CD4-positive, CD25-positive, alpha-beta regulatory T cell (primary cell): ENCODE measurements around the gene CAMK1D. TPM values are rescaled to one million over a fixed set of nuclear protein-coding genes. Genes with fewer than 3 reads are reported as not detected.

Experiments used
- ATAC-seq, 2 donors: fragments of 150-1000 bp; cut with Tn5 transposase; one replicate each; pipeline ENCODE4 v1.10.0; 2021; ENCODE audit warnings: low read depth in 2 of 2, moderate number of reproducible peaks in 2 of 2, moderate library complexity in 1 of 2
- DNase-seq, 3 donors: peaks; one replicate each; pipeline versions ENCODE4 v3.0.0 to v3.0.0-alpha.2; 2012 to 2022; ENCODE audit warnings: mixed read lengths in 1 of 3
- H3K27ac ChIP-seq: one replicate; pipeline ENCODE4 v1.7.0; 2013; ENCODE audit warnings: mild to moderate bottlenecking, low read length; ENCODE audit not compliant: insufficient read depth, poor library complexity, severe bottlenecking
- H3K27me3 ChIP-seq: one replicate; pipeline ENCODE4 v1.7.0; 2013; ENCODE audit warnings: low read length; ENCODE audit not compliant: control insufficient read depth, insufficient read depth
- H3K36me3 ChIP-seq: one replicate; pipeline ENCODE4 v1.7.0; 2013; ENCODE audit warnings: mild to moderate bottlenecking, low read length, moderate library complexity; ENCODE audit not compliant: control insufficient read depth, insufficient read depth
- H3K4me1 ChIP-seq: 2 replicates; pipeline ENCODE4 v1.7.0; 2013; ENCODE audit warnings: mild to moderate bottlenecking, low read length; ENCODE audit not compliant: insufficient read depth, control insufficient read depth, poor library complexity, severe bottlenecking
- H3K4me3 ChIP-seq: one replicate; pipeline ENCODE4 v1.7.0; 2013; ENCODE audit warnings: low read depth, mild to moderate bottlenecking, low read length, moderate library complexity
- H3K9me3 ChIP-seq, 2 experiments: 1 replicate in 1 of 2; 2 replicates in 1 of 2; pipeline ENCODE4 v1.7.0; 2013; ENCODE audit warnings: low read length in 2 of 2, mild to moderate bottlenecking in 1 of 2, moderate library complexity in 1 of 2; ENCODE audit not compliant: control insufficient read depth in 2 of 2
- H3K27ac Mint-ChIP-seq, 3 donors: one replicate each; pipeline ENCODE4 v1.8.0; 2020 to 2022; ENCODE audit warnings: mild to moderate bottlenecking in 3 of 3, mixed read lengths in 3 of 3, moderate library complexity in 2 of 3
- H3K27me3 Mint-ChIP-seq: one replicate; pipeline ENCODE4 v1.8.0; 2022; ENCODE audit warnings: mild to moderate bottlenecking, mixed read lengths
- H3K36me3 Mint-ChIP-seq: one replicate; pipeline ENCODE4 v1.8.0; 2020; ENCODE audit warnings: mixed read lengths
- H3K4me1 Mint-ChIP-seq, 4 donors: one replicate each; pipeline ENCODE4 v1.8.0; 2020 to 2022; ENCODE audit warnings: mixed read lengths in 4 of 4, mild to moderate bottlenecking in 1 of 4
- H3K4me3 Mint-ChIP-seq, 4 donors: one replicate each; pipeline ENCODE4 v1.8.0; 2020 to 2022; ENCODE audit warnings: mild to moderate bottlenecking in 4 of 4, mixed read lengths in 4 of 4, moderate library complexity in 3 of 4
- H3K9me3 Mint-ChIP-seq, 7 donors: one replicate each; pipeline ENCODE4 v1.8.0; 2020 to 2022; ENCODE audit warnings: mixed read lengths in 7 of 7, mild to moderate bottlenecking in 3 of 7, moderate library complexity in 2 of 7
- polyA plus RNA-seq, 4 donors: library from polyadenylated mRNA; unstranded; fragments of 300-500 nt; fragmentation: Illumina TruSeq; gene quantifications; one replicate each; pipeline ENCODE4 v1.2.3, GENCODE V29; 2021
- total RNA-seq: library from RNA; stranded (reverse); gene quantifications from one replicate; pipeline ENCODE4 v1.2.3, GENCODE V29; 2022

Gene CAMK1D
- total and polyA plus RNA-seq, 5 donors from 2014 or later, result 4.4 to 25.3 (median 5.2) TPM

DNA sequence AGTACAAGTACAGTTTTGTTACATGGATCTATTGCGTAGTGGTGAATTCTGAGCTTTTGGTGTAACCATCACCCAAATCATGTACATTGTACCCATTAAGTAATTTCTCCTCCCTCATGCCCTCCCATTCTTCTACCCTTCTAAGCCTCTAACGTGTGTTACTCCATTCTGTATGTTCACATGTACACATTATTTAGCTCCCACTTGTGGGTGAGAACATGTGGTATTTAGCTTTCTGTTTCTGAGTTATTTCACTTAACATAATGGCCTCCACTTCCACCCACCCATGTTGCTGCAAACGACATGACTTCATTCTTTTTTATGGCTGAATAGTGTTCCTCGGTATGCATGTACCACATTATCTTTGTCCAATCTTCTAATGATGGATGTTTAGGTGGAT is 251.3 kb downstream of the CAMK1D start:
- H3K27ac ChIP-seq, result no peak overlapping the region
- H3K36me3 ChIP-seq, result peaks cover 2% of the 10 kb centered on the region
- no peaks in the 10 kb centered on the region for H3K27me3 ChIP-seq
- H3K4me1 ChIP-seq, result peaks cover 6% of the 10 kb centered on the region
- no peaks in the 10 kb centered on the region for H3K9me3 ChIP-seq
- H3K27me3 Mint-ChIP-seq, result no peaks in the 10 kb centered on the region
- H3K27ac Mint-ChIP-seq, result peak overlapping the region in 1 of 3 donors; percentile 27
- no peak for DNase-seq
- H3K4me3 ChIP-seq, result no peak overlapping the region
- peaks cover 16% of the 10 kb centered on the region for H3K36me3 Mint-ChIP-seq
- H3K4me3 Mint-ChIP-seq, result no peak overlapping the region
- peaks cover 0 to 6% (median 0%) of the 10 kb centered on the region in 7 donors for H3K9me3 Mint-ChIP-seq
- no peak for ATAC-seq
- peaks cover 0 to 34% (median 12%) of the 10 kb centered on the region in 4 donors for H3K4me1 Mint-ChIP-seq

DNA sequence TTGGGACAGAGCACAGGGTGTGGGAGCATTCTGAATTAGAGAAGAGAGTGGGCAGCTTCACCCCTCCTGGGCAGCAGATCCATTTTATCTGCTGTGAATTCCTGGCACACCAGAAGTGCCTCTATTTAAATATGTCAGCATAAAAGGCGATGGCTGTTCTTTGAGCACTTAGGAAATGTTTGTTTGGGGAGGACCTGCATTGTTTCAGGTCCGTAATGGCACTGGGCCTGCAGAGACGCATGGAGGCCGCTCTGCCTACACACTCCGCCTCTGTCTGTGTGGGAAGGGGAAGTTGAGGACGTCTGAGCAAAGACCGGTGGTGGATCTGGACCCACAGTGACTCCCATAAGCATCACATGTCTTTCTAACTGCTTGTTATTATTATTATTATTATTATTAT is 253.2 kb downstream of the CAMK1D start:
- no peak for ATAC-seq
- Histone ChIP-seq H3K9me3 (no peaks in the 10 kb centered on the region), H3K4me1 (peaks cover 14% of the 10 kb centered on the region), H3K4me3 (no peak overlapping the region), H3K27me3 (no peaks in the 10 kb centered on the region), H3K27ac (no peak overlapping the region), H3K36me3 (peaks cover 2% of the 10 kb centered on the region)
- H3K27me3 Mint-ChIP-seq, result peaks cover 5% of the 10 kb centered on the region
- H3K36me3 Mint-ChIP-seq, result peaks cover 15% of the 10 kb centered on the region
- peaks cover 0 to 2% (median 0%) of the 10 kb centered on the region in 7 donors for H3K9me3 Mint-ChIP-seq
- peaks cover 0 to 36% (median 14%) of the 10 kb centered on the region in 4 donors for H3K4me1 Mint-ChIP-seq
- H3K27ac Mint-ChIP-seq, result peak overlapping the region in 2 of 3 donors; percentile 55 to 80
- no peak for DNase-seq
- H3K4me3 Mint-ChIP-seq, result no peak overlapping the region

DNA sequence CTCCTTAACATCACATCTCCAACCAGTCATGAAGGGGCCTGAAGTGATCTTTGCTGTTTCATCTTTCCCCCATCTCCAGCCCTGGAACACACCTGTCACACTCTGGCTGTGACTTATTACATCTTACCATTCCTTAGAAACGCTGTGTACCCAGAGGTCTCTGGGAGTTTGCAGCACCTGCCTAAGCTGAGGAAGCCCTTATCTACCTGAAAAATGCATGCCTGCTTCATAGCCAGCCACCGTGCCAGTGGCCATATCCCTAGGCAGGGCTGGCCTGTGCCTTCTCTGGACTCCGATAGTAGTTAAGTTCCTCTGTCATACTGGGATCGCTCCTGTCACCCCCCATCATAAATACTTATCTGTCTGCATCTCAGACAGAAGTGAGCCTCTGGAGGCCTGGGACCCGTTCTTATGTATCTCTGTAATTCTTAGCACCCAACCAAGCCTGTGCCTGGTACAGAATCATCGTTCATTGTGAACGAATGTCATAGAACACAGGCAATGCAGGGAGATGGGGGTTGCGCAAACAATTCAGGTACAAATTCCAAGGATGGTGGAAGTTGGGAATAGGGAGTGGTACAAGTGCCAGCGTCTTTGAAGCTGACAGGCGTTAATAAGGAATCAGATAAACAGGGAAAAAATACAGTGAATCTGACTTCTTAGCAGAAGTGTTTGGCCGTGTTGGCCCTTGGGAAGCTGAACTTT is 254.6 kb downstream of the CAMK1D start:
- ATAC-seq, result no peak
- peak overlapping the region in 2 of 3 donors; percentile 18 to 26 for H3K27ac Mint-ChIP-seq
- H3K27me3 Mint-ChIP-seq, result peaks cover 5% of the 10 kb centered on the region
- DNase-seq, result no peak
- H3K27ac ChIP-seq, result no peak overlapping the region
- peaks cover 2% of the 10 kb centered on the region for H3K36me3 ChIP-seq
- no peaks in the 10 kb centered on the region for H3K9me3 ChIP-seq
- H3K4me1 ChIP-seq, result peaks cover 14% of the 10 kb centered on the region
- peak overlapping the region in 1 of 4 donors; percentile 18 for H3K4me3 Mint-ChIP-seq
- H3K27me3 ChIP-seq, result no peaks in the 10 kb centered on the region
- H3K36me3 Mint-ChIP-seq, result peaks cover 13% of the 10 kb centered on the region
- no peak overlapping the region for H3K4me3 ChIP-seq
- peaks cover 0 to 25% (median 17%) of the 10 kb centered on the region in 4 donors for H3K4me1 Mint-ChIP-seq
- no peaks in the 10 kb centered on the region for H3K9me3 Mint-ChIP-seq

DNA sequence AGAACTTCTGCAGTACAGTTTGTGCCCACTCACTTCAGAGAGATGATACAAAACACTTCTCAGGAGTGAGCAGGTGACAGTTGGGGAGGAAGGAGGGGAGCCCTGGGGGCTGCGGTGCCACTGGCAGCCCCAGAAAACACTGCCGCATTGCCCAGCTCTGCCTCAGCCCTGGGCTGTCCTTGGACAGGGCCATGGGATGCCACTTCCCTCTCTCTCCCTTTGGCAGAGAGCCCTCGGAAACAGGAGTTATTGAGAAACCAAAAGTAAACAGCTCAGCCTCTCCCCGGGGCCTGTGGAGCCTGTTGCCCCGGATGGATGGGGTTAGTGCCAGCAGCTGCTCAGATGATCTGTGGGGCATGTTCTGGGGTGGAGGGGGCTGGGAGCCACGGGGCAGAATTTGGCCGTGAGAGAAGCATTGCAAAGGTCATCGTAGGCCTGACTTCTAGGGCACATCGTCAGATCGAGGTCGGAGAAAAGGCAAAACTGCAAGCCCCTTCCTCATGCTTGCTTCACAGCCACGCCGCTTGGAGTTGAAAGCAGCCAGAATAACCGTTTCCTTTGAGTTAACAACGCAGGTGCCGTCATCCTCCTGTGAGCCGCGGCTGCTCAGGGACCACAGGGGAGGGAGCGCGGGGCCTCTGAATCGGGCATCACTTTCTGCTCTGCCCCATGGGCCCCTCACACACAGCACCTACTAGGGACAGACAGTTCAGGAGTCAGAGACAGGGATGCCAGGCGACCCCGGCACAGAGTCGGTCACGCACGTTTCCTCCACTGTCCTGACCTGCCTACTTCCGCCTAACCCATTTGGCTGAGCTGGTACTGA is 256.4 kb downstream of the CAMK1D start:
- Mint-ChIP-seq H3K9me3 (no peaks in the 10 kb centered on the region), H3K27ac (peak overlapping the region; percentile 94 to 99 (median 97)), H3K4me3 (peak overlapping the region; percentile 62 to 94 (median 86)), H3K4me1 (peaks cover 0 to 27% (median 17%) of the 10 kb centered on the region in 4 donors), H3K36me3 (peaks cover 13% of the 10 kb centered on the region), H3K27me3 (peaks cover 5% of the 10 kb centered on the region)
- Histone ChIP-seq H3K4me3 (peak overlapping the region; percentile 53), H3K27ac (peak overlapping the region; percentile 63), H3K4me1 (peaks cover 14% of the 10 kb centered on the region), H3K27me3 (no peaks in the 10 kb centered on the region), H3K9me3 (no peaks in the 10 kb centered on the region), H3K36me3 (no peaks in the 10 kb centered on the region)
- ATAC-seq, result peak; percentile 81 to 83
- DNase-seq, result peak in 2 of 3 donors; percentile 43 to 84

DNA sequence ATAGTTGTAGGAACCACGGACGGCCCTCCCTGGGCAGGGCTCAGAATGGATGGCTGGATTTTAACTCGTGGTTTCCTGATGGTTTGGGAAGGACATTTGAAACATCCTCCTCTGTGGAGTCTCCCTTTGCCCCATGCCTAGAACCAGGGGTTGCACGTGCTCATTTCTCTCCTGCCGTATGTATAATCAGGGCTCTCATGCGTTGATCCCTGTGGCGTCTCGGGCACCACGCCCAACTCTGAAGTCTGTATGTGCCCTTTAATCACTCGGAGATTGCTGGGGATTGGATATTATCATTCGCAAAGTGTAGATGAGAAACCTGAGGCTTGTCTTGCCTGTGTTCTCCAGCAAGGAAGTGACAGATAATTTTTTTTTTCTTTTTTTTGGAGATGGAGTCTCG is 257.1 kb downstream of the CAMK1D start:
- Mint-ChIP-seq H3K4me3 (peak overlapping the region; percentile 62 to 94 (median 86)), H3K4me1 (peaks cover 0 to 27% (median 17%) of the 10 kb centered on the region in 4 donors), H3K27ac (peak overlapping the region; percentile 52 to 99 (median 97)), H3K27me3 (peaks cover 5% of the 10 kb centered on the region), H3K9me3 (no peaks in the 10 kb centered on the region), H3K36me3 (peaks cover 12% of the 10 kb centered on the region)
- Histone ChIP-seq H3K27me3 (no peaks in the 10 kb centered on the region), H3K9me3 (no peaks in the 10 kb centered on the region), H3K27ac (peak overlapping the region; percentile 63), H3K4me3 (peak overlapping the region; percentile 53), H3K4me1 (peaks cover 14% of the 10 kb centered on the region), H3K36me3 (no peaks in the 10 kb centered on the region)
- ATAC-seq (no peak), DNase-seq (no peak)

DNA sequence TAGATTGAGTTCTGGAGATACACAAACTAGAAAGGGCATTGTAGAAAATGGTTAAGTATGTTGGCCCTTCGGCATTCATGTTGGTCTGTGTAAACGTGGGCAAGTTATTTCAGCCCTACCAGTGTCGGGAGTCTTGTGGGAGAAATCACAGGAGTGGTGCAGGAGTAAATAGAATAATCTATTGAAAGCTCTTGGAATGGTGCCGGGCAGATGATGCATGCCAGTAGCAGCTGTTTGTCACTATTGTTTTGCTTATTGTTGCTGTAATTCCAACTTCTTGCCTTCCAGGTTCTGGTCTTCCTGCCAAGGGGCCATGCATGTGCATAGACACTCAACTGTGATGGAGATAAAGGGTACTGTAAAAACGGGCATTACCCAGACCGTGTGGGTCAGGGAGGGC is 259.4 kb downstream of the CAMK1D start:
- Mint-ChIP-seq H3K27ac (no peak overlapping the region), H3K4me1 (peaks cover 0 to 27% (median 17%) of the 10 kb centered on the region in 4 donors), H3K4me3 (peak overlapping the region in 1 of 4 donors; percentile 4), H3K9me3 (no peaks in the 10 kb centered on the region), H3K27me3 (peaks cover 5% of the 10 kb centered on the region), H3K36me3 (peaks cover 11% of the 10 kb centered on the region)
- H3K9me3 ChIP-seq, result no peaks in the 10 kb centered on the region
- no peaks in the 10 kb centered on the region for H3K36me3 ChIP-seq
- DNase-seq, result no peak
- ATAC-seq, result no peak
- H3K27ac ChIP-seq, result no peak overlapping the region
- no peak overlapping the region for H3K4me3 ChIP-seq
- no peaks in the 10 kb centered on the region for H3K27me3 ChIP-seq
- H3K4me1 ChIP-seq, result peaks cover 14% of the 10 kb centered on the region

DNA sequence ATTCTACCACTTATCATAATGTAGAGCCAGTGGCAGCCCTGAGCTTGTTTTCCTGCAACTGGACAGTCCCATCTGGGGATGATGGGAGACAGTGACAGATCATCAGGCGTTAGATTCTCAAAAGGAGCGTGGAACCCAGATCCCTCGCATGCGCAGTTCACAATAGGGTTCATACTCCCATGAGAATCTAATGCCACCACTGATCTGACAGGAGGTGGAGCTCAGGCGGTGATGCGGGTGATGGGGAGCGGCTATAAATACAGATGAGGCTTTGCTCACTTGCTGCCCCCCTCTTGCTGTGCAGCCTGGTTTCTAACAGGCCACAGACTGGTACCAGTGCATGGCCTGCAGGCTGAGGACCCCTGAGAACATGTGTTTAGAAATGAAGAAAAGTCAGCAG is 260.1 kb downstream of the CAMK1D start:
- Mint-ChIP-seq H3K4me1 (peaks cover 0 to 26% (median 17%) of the 10 kb centered on the region in 4 donors), H3K27ac (no peak overlapping the region), H3K4me3 (no peak overlapping the region), H3K27me3 (peaks cover 5% of the 10 kb centered on the region), H3K9me3 (no peaks in the 10 kb centered on the region), H3K36me3 (peaks cover 10% of the 10 kb centered on the region)
- H3K4me1 ChIP-seq, result peaks cover 14% of the 10 kb centered on the region
- H3K9me3 ChIP-seq, result no peaks in the 10 kb centered on the region
- H3K27me3 ChIP-seq, result no peaks in the 10 kb centered on the region
- H3K4me3 ChIP-seq, result no peak overlapping the region
- ATAC-seq (no peak), DNase-seq (no peak)
- H3K27ac ChIP-seq, result no peak overlapping the region
- no peaks in the 10 kb centered on the region for H3K36me3 ChIP-seq
